Ishikawa (cell line): ENCODE results near the gene MFSD12.
A peak's percentile ranks its signal among the peaks of the same experiment; 100 is the strongest.

ENCODE experiments used
- CEBPB ChIP-seq: IDR thresholded peaks from 2 replicates; pipeline ENCODE4 v1.6.1; 2012
- CREB1 ChIP-seq: IDR thresholded peaks from 2 replicates; pipeline ENCODE4 v1.6.1; 2012; ENCODE audit warnings: low read depth
- EGR1 ChIP-seq: IDR thresholded peaks from 2 replicates; pipeline ENCODE4 v1.6.1; 2012
- EP300 ChIP-seq: IDR thresholded peaks from 2 replicates; pipeline ENCODE4 v1.6.1; 2012; ENCODE audit warnings: borderline replicate concordance
- FOXM1 ChIP-seq: IDR thresholded peaks from 2 replicates; pipeline ENCODE4 v1.6.1; 2012; ENCODE audit warnings: low read depth, borderline replicate concordance
- NFIC ChIP-seq: IDR thresholded peaks from 2 replicates; pipeline ENCODE4 v1.6.1; 2012
- RAD21 ChIP-seq: IDR thresholded peaks from 2 replicates; pipeline ENCODE4 v1.6.1; 2012; ENCODE audit warnings: low read depth
- TAF1 ChIP-seq: IDR thresholded peaks from 2 replicates; pipeline ENCODE4 v1.6.1; 2012; ENCODE audit warnings: low read depth, mild to moderate bottlenecking
- TCF12 ChIP-seq: IDR thresholded peaks from 2 replicates; pipeline ENCODE4 v1.6.1; 2012; ENCODE audit warnings: low read depth
- TEAD4 ChIP-seq: IDR thresholded peaks from 2 replicates; pipeline ENCODE4 v1.6.1; 2012
- YY1 ChIP-seq: IDR thresholded peaks from 2 replicates; pipeline ENCODE4 v1.6.1; 2012; ENCODE audit warnings: low read depth
- ZBTB7A ChIP-seq: IDR thresholded peaks from 2 replicates; pipeline ENCODE4 v1.6.1; 2012; ENCODE audit warnings: low read depth
- TF ChIP-seq, protein P1 (sequence below): IDR thresholded peaks from 2 replicates; pipeline ENCODE4 v1.6.1; 2012
- TF ChIP-seq, protein P2 (sequence below): IDR thresholded peaks from 2 replicates; pipeline ENCODE4 v1.6.1; 2012; ENCODE audit warnings: low read depth, mild to moderate bottlenecking
- TF ChIP-seq, protein P3 (sequence below): IDR thresholded peaks from 2 replicates; pipeline ENCODE4 v1.6.1; 2012

Gene MFSD12

DNA sequence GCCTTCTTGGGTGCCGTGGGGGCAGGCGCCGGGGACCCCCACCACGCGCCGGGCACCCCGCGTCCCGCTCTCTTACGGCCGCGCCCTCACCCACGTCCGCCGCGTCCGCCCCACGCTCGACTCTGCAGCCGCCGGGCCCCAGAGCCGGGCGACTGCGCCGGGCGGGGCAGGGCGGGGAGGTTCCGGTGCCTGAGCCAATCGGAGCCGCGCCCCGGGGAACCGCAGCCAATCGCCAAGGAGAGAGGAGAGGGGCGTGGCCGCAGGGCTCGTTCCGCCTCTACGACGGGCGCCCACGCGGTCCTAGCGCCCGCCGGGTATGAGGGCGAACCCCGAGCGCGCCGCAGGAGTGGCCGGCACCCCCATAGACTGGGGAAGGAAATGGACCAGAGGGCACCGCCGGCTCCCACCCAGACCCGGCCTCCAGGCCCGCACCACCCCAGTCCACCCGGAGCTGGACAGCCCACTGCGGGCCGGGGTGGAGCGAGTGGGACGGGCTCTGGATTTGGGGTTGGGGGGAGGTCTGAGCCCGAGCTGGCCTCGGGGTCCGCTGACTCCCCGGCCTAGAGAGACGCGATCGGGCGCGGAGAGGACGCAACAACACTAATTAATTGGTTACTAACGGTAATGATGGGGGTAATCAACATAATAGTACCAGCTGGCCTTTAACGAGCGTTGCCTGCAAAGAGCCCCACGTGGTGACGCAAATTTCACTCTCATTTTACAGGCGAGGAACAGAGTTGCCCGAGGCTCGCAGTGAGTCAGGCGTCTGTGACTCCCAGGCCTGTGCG, at the start of gene MFSD12:
Gene MFSD12, minus strand, starts transcription at position 126 of the 788 bp plus-strand sequence. CDS start 183 bp downstream, outside the sequence.
- TF ChIP-seq CREB1 (no peak), TAF1 (peak; percentile 64; the same call in 1 of the 2 replicates), ZBTB7A (peak; percentile 94), NFIC (no peak), FOXM1 (no peak), YY1 (no peak), EP300 (no peak), TEAD4 (no peak), EGR1 (peak; percentile 27; the same call in 1 of the 2 replicates), RAD21 (no peak), CEBPB (no peak; the same call in 1 of the 2 replicates), TCF12 (no peak)
- TF ChIP-seq, protein P1, sequence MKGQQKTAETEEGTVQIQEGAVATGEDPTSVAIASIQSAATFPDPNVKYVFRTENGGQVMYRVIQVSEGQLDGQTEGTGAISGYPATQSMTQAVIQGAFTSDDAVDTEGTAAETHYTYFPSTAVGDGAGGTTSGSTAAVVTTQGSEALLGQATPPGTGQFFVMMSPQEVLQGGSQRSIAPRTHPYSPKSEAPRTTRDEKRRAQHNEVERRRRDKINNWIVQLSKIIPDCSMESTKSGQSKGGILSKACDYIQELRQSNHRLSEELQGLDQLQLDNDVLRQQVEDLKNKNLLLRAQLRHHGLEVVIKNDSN = peak; percentile 71
- TF ChIP-seq, protein P2, sequence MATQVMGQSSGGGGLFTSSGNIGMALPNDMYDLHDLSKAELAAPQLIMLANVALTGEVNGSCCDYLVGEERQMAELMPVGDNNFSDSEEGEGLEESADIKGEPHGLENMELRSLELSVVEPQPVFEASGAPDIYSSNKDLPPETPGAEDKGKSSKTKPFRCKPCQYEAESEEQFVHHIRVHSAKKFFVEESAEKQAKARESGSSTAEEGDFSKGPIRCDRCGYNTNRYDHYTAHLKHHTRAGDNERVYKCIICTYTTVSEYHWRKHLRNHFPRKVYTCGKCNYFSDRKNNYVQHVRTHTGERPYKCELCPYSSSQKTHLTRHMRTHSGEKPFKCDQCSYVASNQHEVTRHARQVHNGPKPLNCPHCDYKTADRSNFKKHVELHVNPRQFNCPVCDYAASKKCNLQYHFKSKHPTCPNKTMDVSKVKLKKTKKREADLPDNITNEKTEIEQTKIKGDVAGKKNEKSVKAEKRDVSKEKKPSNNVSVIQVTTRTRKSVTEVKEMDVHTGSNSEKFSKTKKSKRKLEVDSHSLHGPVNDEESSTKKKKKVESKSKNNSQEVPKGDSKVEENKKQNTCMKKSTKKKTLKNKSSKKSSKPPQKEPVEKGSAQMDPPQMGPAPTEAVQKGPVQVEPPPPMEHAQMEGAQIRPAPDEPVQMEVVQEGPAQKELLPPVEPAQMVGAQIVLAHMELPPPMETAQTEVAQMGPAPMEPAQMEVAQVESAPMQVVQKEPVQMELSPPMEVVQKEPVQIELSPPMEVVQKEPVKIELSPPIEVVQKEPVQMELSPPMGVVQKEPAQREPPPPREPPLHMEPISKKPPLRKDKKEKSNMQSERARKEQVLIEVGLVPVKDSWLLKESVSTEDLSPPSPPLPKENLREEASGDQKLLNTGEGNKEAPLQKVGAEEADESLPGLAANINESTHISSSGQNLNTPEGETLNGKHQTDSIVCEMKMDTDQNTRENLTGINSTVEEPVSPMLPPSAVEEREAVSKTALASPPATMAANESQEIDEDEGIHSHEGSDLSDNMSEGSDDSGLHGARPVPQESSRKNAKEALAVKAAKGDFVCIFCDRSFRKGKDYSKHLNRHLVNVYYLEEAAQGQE = no peak
- TF ChIP-seq, protein P3, sequence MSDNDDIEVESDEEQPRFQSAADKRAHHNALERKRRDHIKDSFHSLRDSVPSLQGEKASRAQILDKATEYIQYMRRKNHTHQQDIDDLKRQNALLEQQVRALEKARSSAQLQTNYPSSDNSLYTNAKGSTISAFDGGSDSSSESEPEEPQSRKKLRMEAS = peak; percentile 89

DNA sequence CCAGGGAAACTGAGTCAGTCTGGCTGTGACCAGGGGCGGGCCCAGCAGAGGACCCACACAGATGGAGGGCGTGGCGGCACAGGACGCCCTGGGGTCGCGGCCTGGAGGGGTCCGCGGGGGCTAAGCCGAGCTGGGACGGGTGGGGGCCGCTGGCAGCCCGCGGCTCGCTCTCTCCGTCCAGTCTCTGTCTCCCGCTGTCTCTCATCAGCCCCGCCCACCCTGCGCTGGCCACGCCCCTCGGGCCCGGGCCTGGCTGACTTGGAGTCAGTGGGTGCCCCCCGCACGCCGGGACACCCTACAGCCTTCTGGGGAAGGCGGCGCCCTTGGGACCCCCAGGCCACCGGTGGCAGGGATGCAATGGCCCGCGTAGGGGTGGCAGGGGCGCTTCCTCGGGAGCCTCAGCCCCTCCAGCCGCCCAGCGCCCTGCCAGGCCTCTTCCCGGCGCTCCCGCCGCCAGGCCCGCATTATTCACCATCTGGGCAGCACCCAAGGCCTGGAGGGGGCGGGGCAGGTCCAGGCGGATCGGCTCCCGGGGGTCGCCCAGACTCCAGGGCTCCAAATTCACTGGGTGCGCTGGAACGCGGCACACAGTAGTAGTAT, 49.4 kb upstream of the MFSD12 start, which contains the start of gene TBXA2R:
Gene TBXA2R, minus strand, starts transcription at position 186 of the 600 bp plus-strand sequence. CDS start 6,241 bp downstream, outside the sequence.
- TF ChIP-seq CEBPB = no peak
- no peak for TF ChIP-seq TAF1
- TF ChIP-seq ZBTB7A = no peak
- TF ChIP-seq, protein P3 = no peak

DNA sequence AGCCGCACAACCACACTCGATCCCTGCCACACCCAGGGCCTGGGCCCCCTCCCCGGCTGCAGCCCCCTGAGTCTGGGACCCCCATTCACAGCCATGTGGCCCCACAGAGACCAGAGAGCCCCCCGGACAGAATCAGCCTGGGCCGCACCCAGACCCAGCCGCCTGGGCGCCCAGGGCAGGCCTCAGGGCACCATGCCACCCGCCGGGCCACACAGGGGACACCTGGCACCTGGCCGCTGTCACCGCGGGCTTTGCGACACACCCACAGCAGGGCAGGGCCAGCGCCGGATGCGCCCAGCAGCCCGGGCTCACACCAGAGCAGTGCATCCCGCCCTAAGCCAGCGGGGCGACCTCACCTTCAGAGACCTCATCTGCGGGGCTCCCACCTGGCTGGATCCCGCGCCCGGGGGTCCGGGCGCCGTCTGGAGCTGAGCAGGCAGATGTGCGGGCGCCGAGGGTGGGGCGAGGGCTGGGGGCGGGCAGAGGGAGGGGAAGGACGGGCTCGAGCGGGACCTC, 48.8 kb upstream of the MFSD12 start:
- TF ChIP-seq EP300 (no peak), NFIC (peak; percentile 72), ZBTB7A (peak; percentile 54; the same call in 1 of the 2 replicates), EGR1 (no peak), RAD21 (peak; percentile 3; the same call in 1 of the 2 replicates), CREB1 (no peak), TCF12 (0 out of 2 replicates have a peak, but pooled peaks have one; percentile 28)
- TF ChIP-seq, protein P3 = peak; percentile 39

DNA sequence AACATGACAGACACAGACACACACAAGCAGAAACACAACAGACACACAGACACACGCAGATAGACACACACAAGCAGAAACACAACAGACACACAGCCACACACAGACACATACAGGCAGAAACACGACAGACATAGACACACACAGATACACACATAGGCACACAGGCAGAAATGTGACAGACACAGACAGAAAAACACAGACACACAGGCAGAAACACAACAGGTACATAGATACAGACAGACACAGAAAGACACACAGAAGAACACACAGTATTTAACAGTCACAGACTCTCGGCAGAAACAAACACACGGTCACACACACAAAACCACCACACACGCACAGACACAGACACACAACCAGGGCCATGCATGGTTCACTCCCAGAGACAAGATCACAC, 48.4 kb upstream of the MFSD12 start:
- TF ChIP-seq TCF12 (no peak), ZBTB7A (no peak), TEAD4 (no peak), TAF1 (no peak), CEBPB (no peak), RAD21 (no peak), EGR1 (no peak)
- TF ChIP-seq, protein P3 = no peak

DNA sequence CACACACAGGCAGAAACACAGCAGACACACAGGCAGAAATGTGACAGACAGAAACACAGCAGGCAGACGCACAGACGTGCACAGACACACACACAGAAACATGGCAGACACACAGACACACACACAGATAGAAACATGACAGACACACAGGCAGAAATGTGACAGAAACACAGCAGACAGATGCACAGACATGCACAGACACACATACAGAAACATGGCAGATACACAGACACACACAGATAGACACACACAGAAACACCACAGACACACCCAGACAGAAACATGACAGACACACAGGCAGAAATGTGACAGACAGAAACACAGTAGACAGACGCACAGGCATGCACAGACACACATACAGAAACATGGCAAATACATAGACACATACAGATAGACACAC, 48.0 kb upstream of the MFSD12 start:
- no peak for TF ChIP-seq RAD21
- no peak for TF ChIP-seq EGR1
- no peak for TF ChIP-seq CREB1
- no peak for TF ChIP-seq TAF1
- no peak for TF ChIP-seq ZBTB7A
- TF ChIP-seq, protein P2 = no peak
- TF ChIP-seq NFIC = no peak
- TF ChIP-seq, protein P3 = no peak

DNA sequence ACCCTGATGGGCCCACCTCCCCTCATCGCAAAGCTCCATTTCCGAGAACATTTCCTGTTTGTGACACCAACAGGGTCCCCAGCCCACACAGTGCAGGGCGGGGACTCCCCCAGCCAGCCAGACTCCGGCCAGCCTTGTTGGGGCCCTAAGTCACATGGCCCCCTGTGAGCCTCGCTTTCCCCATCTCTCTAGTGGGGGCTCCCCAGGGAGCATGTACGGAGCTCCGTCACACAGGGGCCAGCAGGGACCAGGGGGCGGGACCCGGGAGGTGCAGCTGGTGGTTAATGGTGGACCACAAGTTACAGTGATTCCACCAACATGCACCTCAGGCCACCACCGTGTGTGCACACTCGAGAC, 47.6 kb upstream of the MFSD12 start:
- TF ChIP-seq, protein P1 = no peak
- TF ChIP-seq EGR1 = no peak
- TF ChIP-seq FOXM1 = no peak
- TF ChIP-seq YY1 = no peak
- no peak for TF ChIP-seq ZBTB7A
- no peak for TF ChIP-seq TCF12
